Epithelial cell of prostate (primary cell): ENCODE data around the gene SPRR4.

ENCODE experiments used
- DNase-seq: peaks from one replicate; pipeline ENCODE4 v3.0.0-alpha.2; 2011; ENCODE audit warnings: low read depth, low spot score
- H3K27ac ChIP-seq: fragments of 450-650 bp; 2 replicates; pipeline ENCODE4 v1.5.1; 2017; ENCODE audit warnings: mild to moderate bottlenecking

Gene SPRR4

GRCh38 chr1:152964536-152964935 lies 5.9 kb upstream of the SPRR4 start:
- H3K27ac ChIP-seq: no peak overlapping the region
- DNase-seq: no peak

- H3K27ac ChIP-seq: no peak overlapping the region
- DNase-seq: no peak
Observed at GRCh38 chr1:152965853-152966252, 4.6 kb upstream of the SPRR4 start.

- DNase-seq: peak; percentile 79
- H3K27ac ChIP-seq: peak overlapping the region; percentile 67
Observed at GRCh38 chr1:152967201-152967600, 3.2 kb upstream of the SPRR4 start.

- peak overlapping the region; percentile 67 for H3K27ac ChIP-seq
- DNase-seq: no peak
Observed at GRCh38 chr1:152968248-152968647, 2.2 kb upstream of the SPRR4 start.

GRCh38 chr1:152969036-152969435 lies 1.4 kb upstream of the SPRR4 start:
- DNase-seq: no peak
- H3K27ac ChIP-seq: peak overlapping the region; percentile 67

- H3K27ac ChIP-seq: peak overlapping the region; percentile 72
- peak; percentile 71 for DNase-seq
Observed at GRCh38 chr1:152972196-152972886, 1.9 kb downstream of the SPRR4 start.

- DNase-seq: no peak
- no peak overlapping the region for H3K27ac ChIP-seq
Observed at GRCh38 chr1:152976688-152977087, 6.2 kb downstream of the SPRR4 start.

GRCh38 chr1:152977614-152978013 lies 7.2 kb downstream of the SPRR4 start:
- no peak for DNase-seq
- no peak overlapping the region for H3K27ac ChIP-seq

- no peak overlapping the region for H3K27ac ChIP-seq
- no peak for DNase-seq
Observed at GRCh38 chr1:152980676-152981075, 10.2 kb downstream of the SPRR4 start.

- no peak for DNase-seq
- H3K27ac ChIP-seq: no peak overlapping the region
Observed at GRCh38 chr1:152981146-152981871, 10.9 kb downstream of the SPRR4 start.

- no peak overlapping the region for H3K27ac ChIP-seq
- no peak for DNase-seq
Observed at GRCh38 chr1:152982076-152982475, 11.6 kb downstream of the SPRR4 start.

GRCh38 chr1:152983234-152983633 lies 12.8 kb downstream of the SPRR4 start:
- DNase-seq: no peak
- H3K27ac ChIP-seq: no peak overlapping the region

- peak within 1 kb of the TSS; percentile 26 for H3K27ac ChIP-seq
Observed at GRCh38 chr1:152983743-152984142, 13.3 kb downstream of the SPRR4 start, which contains the start of gene SPRR1A. Gene SPRR1A, plus strand, starts transcription at chr1:152984081. Its CDS starts 1,150 bp downstream, at chr1:152985231.

GRCh38 chr1:152986578-152986977 lies 16.1 kb downstream of the SPRR4 start:
- no peak overlapping the region for H3K27ac ChIP-seq
- DNase-seq: no peak

More at GRCh38 chr1:152983743-152984142, 13.3 kb downstream of the SPRR4 start, which contains the start of gene SPRR1A:
- DNase-seq: peak; percentile 43

- DNase-seq: no peak
- H3K27ac ChIP-seq: no peak overlapping the region
Observed at GRCh38 chr1:152993186-152993585, 22.7 kb downstream of the SPRR4 start.

- no peak for DNase-seq
Observed at GRCh38 chr1:152995842-152996241, 25.4 kb downstream of the SPRR4 start.

GRCh38 chr1:152996633-152997400 lies 26.4 kb downstream of the SPRR4 start:
- H3K27ac ChIP-seq: no peak overlapping the region

More at GRCh38 chr1:152995842-152996241, 25.4 kb downstream of the SPRR4 start:
- no peak overlapping the region for H3K27ac ChIP-seq

GRCh38 chr1:152997901-152998300 lies 27.5 kb downstream of the SPRR4 start:
- H3K27ac ChIP-seq: no peak overlapping the region
- DNase-seq: no peak

More at GRCh38 chr1:152996633-152997400, 26.4 kb downstream of the SPRR4 start:
- no peak for DNase-seq

- DNase-seq: no peak
Observed at GRCh38 chr1:152998476-152998875, 28.0 kb downstream of the SPRR4 start.

GRCh38 chr1:152999818-153000217 lies 29.4 kb downstream of the SPRR4 start:
- H3K27ac ChIP-seq: peak overlapping the region; percentile 77
- no peak for DNase-seq

More at GRCh38 chr1:152998476-152998875, 28.0 kb downstream of the SPRR4 start:
- H3K27ac ChIP-seq: peak overlapping the region; percentile 77

GRCh38 chr1:153000294-153000693 lies 29.8 kb downstream of the SPRR4 start:
- H3K27ac ChIP-seq: peak overlapping the region; percentile 77
- no peak for DNase-seq
